Measurements from ENCODE around the gene COMMD2.
A peak's percentile ranks its signal among the peaks of the same experiment; 100 is the strongest.

Gene COMMD2

DNA sequence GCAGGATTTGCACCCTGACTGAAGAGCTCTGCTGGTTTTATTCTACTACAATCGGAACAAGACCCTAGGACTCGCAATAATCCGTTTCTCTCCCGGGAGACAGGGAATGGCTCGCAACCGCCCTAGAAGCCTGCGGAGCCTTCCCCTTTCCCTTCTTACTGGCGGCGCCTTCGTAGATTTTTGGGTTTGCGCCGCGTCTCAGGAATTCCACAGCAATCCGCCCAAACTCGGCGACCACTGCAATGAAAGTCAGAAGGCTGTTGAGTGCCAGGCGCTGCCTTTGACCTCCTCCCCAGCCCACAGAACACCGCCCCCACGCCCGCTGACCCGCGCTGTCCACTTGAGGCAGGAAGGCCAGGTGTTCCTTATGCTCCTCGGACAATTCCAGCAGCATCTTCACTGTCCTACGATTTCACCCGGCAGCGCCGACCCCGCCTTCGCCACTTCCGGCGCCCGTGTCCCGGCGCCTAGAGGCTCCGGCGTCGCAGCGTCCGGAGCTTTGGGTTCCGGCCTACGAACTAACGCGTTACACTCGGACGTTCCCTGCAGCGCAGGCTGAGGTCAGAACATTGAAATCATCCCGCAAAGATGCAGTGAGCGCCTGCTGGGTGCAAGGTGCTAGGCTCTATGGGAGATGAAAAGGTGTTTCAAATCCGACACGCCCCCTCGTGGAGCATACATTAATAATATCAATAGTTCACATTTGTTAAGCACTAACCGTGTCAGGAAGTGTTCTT is at the start of gene COMMD2:
Gene COMMD2, minus strand, starts transcription at position 439 of the 737 bp plus-strand sequence. Its CDS starts 45 bp downstream, at position 394.
- peak; percentile 59 to 62 for DNase-seq (ENCODE audit: low read depth in 2 of 2)

- DNase-seq (ENCODE audit: low read depth in 2 of 2) = no peak
These were observed 49.4 kb upstream of the COMMD2 start for GRCh38 chr3:149801639-149802038.

DNA sequence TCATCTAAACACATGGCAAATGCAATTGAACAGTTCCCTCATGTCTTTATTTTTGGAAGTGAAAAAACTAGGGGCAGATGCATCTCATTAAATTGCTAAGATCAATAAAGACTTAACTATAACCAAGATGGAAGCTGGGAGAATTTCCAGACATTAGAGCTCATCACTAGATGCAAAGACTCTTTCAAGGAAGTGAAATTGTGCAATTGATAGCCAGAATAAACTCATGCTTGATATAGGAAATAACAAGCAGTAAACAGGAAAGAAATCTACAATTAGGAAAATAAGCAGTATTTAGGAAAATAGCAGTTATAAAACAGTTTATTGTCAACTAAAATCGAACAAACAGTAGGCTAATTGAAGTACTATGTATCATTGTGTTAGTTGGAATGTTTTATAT is 48.9 kb upstream of the COMMD2 start:
- DNase-seq (ENCODE audit: low read depth in 2 of 2) = no peak

DNA sequence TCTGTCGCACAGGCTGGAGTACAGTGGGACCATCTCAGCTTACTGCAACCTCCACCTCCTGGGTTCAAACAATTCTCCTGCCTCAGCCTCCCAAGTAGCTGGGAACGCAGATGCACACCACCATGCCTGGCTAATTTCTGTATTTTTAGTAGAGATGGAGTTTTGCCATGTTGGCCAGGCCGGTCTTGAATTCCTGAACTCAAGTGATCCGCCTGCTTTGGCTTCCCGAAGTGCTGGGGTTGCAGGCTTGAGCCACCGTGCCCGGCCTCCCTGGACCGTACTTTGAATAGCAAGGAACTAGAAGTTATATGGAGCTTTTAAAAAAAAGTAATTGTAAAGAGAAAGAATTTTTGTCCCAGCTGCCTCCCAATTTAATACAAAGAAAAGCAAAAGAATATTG is 48.4 kb upstream of the COMMD2 start:
- no peak for DNase-seq (ENCODE audit: low read depth in 2 of 2)

- DNase-seq (ENCODE audit: low read depth in 2 of 2) = no peak
These were observed 43.7 kb upstream of the COMMD2 start for GRCh38 chr3:149796026-149796425.

DNA sequence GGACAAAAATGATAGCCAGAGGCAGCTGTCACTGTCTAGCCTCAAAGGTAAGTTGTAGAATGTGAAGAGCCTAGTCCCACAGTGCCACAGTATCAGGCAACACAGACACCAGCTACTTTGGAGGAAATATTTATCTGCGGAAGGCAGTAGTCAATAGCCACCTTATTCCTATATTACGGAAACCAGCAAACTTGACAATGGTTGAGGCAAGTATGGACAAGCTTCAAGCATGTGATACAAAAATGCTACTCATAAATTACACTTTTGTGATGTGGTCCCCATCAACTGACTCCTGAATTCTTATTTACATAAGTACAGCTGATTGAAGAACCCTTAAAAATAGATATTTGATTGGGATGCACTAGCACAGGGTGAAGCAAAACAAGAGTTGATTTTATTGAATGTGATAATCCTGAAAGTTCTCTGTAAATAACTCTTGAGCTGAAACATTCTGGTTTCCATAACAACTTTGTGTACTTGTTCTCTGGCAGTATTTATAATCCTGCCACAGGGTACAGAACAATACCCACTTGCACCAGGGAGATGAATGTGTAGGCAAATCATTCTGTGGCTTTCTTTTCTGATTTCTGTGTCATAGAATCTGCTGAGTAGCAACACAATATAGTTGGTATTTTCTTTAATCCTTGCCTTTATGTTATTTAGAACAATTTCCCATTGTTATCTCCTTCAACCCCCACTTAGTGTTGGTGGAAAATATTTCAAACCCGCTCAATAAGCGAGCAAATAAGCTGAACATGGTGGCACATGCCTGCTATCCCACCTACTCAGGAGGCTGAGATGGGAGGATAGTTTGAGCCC is 40.4 kb upstream of the COMMD2 start, which contains the start of gene ANKUB1:
Gene ANKUB1, minus strand, starts transcription at position 103 of the 819 bp plus-strand sequence. CDS start 188 bp downstream, outside the sequence.
- DNase-seq (ENCODE audit: low read depth in 2 of 2) = no peak

GRCh38 chr3:149790698-149791097 is 38.4 kb upstream of the COMMD2 start:
- no peak for DNase-seq (ENCODE audit: low read depth in 2 of 2)

DNA sequence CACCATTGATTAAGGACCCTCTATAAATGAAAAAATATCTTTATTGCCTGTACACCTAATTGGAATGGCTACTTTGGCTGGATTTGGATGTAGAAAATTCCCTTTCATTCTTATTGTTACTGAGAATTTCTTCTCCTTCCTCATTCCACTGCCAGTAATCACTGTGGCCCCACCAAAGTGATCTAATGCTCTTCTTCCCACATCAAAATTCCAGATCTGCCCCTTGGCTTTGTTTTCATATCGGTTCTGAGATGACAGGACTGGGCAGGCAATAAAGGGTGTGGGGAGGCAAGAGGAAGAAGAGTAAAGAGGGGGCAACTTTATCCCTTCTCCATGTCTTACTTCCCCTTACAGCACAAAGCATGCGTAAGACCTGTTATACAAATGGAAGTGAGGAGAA is 38.0 kb upstream of the COMMD2 start:
- DNase-seq (ENCODE audit: low read depth in 2 of 2) = no peak

GRCh38 chr3:149784064-149784704 is 31.9 kb upstream of the COMMD2 start:
- peak in 1 of 2 experiments; percentile 25 for DNase-seq (ENCODE audit: low read depth in 2 of 2)

DNA sequence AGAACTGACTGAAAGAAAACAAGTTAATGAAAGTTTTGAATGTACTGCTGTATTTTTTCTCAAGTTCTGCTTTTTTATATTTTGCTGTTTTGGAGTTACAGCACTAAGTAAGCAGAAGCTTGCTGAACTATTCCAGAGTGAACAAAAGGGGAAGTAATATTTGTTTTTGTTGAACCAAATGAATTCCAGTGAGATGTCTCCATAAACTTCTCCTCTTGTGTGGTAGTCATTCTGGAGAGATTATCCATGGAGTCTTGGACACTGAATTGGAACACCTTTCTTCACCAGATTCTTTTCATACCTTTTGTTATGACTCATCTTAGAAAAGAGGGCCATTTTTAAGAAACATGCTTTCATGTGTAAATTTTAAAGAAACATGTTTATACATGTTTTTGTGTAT is 31.3 kb upstream of the COMMD2 start:
- DNase-seq (ENCODE audit: low read depth in 2 of 2) = peak; percentile 62

GRCh38 chr3:149781741-149782140 is 29.5 kb upstream of the COMMD2 start:
- DNase-seq (ENCODE audit: low read depth in 2 of 2) = no peak

- DNase-seq (ENCODE audit: low read depth in 2 of 2) = no peak
These were observed 28.9 kb upstream of the COMMD2 start for GRCh38 chr3:149781211-149781610.

DNA sequence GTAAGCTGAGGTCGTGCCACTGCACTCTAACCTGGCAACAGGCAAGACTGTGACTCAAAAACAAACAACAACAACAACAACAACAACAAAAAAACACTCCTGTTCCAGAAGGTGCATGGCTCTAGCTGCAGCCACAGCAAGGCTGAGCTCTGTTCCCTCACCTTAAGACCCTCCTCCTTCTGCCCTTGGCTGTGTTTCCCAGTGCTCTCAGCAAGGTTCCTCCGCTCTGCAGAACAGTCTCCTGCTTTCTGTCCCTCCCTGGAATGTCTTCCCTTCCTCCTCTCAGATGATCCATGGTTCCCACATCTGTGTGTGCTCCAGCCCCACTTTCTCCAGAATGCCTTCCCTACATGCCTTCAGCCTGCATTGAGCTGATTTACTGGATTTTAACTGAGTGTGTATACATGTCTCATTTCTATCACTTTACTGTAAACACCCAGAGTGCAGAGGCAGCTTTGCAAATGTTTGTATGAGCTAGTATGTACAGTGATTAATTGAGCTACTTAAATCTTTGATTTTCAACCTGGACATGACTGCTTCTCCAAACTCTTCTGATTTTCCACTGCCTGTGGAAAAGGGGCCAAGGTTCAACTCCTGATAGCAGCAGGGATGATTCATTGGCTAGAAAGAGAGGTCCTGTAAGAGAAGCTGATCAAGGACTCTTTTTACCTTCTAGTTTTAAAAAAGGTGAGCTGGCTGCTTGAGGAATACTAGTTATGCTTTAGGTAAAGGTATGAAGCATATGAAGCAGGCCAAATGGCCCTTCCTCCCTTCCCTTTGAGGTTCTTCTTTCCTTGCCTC is 25.3 kb upstream of the COMMD2 start:
- DNase-seq (ENCODE audit: low read depth in 2 of 2) = no peak

DNA sequence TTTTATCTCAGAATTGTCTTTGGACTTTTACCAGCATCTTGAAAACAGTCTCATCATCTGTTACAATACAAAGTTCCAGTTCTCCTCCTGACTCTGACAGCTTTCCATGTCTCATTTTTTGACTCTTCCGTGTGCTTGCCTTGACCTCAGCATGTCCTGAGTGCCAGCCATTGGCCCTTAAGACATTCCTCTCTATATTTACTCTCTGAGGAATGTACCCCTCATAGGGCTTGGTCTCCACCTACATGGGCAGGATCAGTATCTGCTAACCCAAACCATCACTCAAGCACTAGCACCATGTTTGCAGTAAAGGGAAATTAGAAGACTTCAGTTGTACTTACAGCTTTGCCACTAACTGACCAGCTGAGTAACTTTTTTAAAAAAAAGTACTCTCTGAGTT is 23.9 kb upstream of the COMMD2 start:
- DNase-seq (ENCODE audit: low read depth in 2 of 2) = no peak

DNA sequence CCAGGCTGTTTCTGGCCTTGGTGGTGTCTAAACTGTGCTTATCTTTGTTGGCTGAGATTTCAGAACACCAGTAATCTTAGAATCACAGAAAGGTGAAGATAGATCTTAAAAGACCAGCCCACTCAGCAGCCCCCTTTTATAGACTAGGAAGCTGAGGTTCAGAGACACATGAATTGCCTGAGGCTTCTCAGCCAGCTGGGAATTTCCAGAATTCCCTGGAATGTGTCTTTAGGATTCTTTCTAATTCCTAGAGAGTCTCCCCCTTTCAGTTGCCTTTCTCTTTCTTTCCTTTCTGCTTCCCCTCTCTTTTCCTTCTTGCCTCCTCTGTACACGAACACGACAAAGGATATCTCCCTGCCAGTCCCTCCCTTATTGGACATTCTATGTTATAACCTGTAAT is 20.6 kb upstream of the COMMD2 start:
- DNase-seq (ENCODE audit: low read depth in 2 of 2) = no peak

GRCh38 chr3:149771652-149772271 is 19.5 kb upstream of the COMMD2 start:
- no peak for DNase-seq (ENCODE audit: low read depth in 2 of 2)

DNA sequence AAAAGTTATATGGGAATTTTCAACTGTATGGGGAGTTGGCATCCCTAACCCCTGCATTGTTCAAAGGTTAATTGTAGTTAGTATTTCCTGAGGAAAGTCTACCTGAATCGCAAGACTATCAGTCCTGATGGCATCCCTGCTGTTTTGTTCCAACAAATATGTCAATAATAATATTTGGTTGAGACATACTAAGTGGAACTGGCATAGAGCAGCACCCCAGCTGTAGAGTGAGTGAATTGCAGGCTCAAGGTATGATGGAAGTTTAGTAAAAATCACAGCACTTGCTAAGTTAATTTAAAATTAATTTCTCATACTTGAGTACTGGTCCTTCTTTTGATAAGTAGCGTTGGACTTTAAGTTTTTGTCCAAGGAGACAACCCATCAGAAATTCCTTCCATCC is 18.0 kb upstream of the COMMD2 start:
- DNase-seq (ENCODE audit: low read depth in 2 of 2) = no peak

- DNase-seq (ENCODE audit: low read depth in 2 of 2) = no peak
These were observed 16.4 kb upstream of the COMMD2 start for GRCh38 chr3:149768704-149769103.

DNA sequence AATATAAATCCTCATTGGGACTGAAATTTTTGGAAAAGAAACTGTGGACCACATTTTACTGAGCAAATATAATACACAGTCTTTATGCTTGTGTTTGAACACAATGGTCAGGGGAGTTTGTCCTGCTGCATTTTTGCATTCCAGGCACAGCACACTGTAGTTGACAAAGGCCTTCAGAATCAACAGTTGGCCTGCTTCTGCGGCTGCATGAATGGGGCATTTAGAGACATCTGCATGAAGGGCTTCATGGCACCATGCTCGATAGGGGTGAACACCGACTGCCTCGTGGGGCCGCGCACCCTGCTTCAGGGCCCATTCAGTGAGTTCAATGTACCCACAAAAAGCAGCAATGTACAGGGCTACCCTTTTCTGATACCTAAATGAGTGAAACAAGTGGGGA is 15.4 kb upstream of the COMMD2 start:
- no peak for DNase-seq (ENCODE audit: low read depth in 2 of 2)

DNA sequence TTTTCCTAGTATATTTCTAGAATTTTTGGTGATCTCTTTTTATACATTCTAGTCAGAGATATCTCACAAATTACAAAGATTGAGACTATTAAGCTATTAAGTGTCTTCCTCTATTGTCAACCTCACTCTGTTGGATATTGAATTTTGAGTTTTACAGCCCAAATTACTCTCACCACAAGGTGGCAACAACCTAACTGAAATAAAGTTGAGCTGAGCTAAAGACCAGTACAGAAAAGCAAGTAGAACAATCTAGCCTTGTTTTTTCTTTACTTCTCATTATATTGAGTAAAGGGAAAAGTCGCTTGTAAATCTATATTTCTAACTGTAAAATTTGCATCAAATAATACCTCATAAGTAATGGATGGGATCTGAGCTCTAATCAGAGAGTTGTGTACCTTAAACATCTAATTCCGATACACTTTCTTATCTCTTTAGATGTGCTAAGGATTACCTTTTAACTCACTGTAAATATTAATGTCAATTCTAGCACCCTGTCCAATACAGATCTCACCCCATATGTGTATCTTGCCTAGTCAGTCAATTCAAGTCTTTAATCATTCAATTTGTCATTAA is 13.6 kb upstream of the COMMD2 start:
- DNase-seq (ENCODE audit: low read depth in 2 of 2) = peak in 1 of 2 experiments; percentile 22

DNA sequence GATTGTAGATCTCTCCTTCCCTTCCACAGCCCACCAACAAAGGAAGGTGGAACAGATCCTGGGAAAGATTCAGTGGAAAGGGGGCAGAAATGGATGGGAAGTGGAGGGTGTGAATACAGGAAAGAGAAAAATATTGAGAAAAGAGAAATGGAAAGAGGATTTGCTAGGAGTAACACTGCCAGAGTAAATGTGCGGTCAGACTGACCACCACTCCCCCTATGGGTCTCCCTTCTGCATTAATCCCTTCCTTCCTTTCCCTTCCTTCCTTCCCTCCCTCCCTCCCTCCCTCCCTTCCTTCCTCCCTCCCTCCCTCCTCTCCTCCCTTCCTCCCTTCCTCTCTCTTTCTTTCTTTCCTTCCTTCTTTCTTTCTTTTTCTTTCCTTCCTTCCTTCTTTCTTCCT is 12.0 kb upstream of the COMMD2 start:
- DNase-seq (ENCODE audit: low read depth in 2 of 2) = no peak

All from fibroblast of skin of left biceps (primary cell).